Choroid plexus epithelial cell (primary cell): ENCODE measurements around the gene RSPH10B.
"Not testable (repeated sequence)": the region's sequence is repeated elsewhere in the genome, so short reads cannot be mapped to it uniquely, and the experiment has no call there.

ENCODE experiments used
- DNase-seq: peaks from one replicate; pipeline ENCODE4 v3.0.0-alpha.2; 2010; ENCODE audit warnings: low read depth
- H3K4me3 ChIP-seq: 2 replicates; pipeline ENCODE4 v1.5.1; 2011; ENCODE audit warnings: low read depth, mild to moderate bottlenecking, control low read depth, low read length, moderate library complexity
- TF ChIP-seq, protein P1 (sequence below): conservative IDR thresholded peaks from 2 replicates; pipeline ENCODE4 v1.5.1; 2011; ENCODE audit warnings: low read depth, mild to moderate bottlenecking, control low read depth, inconsistent platforms, low read length, moderate library complexity

RSPH10B gene

DNA sequence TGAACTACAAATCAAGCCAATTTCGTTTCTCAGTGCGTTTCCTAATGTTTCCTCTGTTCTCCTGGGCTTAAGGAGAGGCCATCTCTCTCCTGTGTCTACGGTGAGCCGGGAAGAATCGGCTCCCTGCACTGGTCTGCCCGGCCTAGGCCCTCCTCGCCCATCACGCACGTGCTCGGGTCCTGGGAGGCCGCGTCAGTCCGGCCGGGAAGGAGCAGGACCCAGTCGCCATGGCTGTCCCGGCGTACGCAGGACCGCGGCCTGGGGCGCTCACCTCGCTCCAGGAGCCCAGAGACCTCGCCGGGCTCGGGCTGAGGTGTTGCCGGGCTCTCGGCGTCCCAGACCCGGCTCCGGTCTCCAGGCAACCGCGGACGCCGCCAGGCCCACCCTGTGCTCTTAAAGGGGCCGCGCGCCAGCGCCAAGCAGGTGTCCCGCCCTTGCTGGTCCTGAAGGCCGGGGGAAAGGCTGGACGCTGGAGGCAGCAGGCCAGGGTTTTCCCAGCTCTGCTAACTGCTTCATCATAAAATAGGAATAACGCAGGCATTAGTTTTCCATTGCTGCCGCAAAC, at the start of gene RSPH10B:
RSPH10B (minus strand) TSS at position 343 of the 565 bp plus-strand sequence. CDS start 3,573 bp downstream, outside the sequence.
- not testable (repeated sequence) for H3K4me3 ChIP-seq, DNase-seq

DNA sequence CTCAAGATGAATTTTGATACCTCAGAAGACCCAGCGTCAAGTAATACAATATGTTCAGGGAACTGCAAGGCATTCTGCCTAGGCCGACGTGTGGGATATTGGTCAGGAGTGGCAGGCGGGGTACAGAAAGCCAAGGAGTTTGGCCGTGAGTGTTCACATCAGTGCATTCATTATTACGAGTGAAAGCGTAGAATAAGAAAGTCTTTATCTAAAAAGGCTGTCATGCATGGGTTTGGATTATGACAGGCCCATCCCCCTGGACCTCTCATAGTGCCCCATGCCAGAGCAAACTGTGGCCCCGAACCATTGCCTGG, 46.1 kb upstream of the RSPH10B start:
- DNase-seq, result no peak
- TF ChIP-seq, protein P1, sequence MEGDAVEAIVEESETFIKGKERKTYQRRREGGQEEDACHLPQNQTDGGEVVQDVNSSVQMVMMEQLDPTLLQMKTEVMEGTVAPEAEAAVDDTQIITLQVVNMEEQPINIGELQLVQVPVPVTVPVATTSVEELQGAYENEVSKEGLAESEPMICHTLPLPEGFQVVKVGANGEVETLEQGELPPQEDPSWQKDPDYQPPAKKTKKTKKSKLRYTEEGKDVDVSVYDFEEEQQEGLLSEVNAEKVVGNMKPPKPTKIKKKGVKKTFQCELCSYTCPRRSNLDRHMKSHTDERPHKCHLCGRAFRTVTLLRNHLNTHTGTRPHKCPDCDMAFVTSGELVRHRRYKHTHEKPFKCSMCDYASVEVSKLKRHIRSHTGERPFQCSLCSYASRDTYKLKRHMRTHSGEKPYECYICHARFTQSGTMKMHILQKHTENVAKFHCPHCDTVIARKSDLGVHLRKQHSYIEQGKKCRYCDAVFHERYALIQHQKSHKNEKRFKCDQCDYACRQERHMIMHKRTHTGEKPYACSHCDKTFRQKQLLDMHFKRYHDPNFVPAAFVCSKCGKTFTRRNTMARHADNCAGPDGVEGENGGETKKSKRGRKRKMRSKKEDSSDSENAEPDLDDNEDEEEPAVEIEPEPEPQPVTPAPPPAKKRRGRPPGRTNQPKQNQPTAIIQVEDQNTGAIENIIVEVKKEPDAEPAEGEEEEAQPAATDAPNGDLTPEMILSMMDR, result no peak
- no peak overlapping the region for H3K4me3 ChIP-seq

DNA sequence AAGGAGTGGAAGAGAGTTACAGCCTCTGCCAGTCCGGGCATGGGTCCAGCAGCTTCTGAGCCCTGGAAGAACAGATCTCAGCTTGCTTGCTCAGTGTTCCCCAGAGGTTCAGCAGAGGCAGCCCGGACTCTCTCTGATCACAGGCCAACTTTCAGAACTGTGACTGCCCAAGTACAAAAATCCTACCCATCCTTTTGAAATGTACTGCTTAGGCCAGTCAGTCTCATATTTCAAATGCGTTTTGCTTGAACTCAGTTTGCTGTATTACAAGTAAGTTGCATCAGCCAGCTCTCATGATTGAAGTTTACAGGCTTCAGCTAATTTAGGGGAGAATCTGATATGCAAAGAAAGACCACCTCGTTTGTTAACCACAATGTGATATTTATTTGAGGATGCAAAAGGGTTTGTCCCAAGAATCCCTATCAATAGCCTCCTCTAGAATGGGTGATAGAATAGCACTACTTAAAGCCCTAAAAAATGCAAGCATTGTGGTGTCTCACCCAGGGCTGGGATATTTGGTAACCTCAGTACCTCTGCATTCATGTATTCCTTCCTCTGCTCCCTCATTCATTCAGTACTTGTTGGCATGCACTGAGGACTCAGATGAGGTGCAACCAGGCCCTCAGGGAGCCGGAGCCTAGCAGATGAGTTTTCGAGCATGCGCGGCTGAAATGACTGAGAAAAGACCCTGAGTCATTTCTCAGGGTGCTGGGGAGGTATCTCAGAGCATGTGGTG, 45.6 kb upstream of the RSPH10B start:
- H3K4me3 ChIP-seq, result no peak overlapping the region
- TF ChIP-seq, protein P1, result no peak
- peak; percentile 98 for DNase-seq

DNA sequence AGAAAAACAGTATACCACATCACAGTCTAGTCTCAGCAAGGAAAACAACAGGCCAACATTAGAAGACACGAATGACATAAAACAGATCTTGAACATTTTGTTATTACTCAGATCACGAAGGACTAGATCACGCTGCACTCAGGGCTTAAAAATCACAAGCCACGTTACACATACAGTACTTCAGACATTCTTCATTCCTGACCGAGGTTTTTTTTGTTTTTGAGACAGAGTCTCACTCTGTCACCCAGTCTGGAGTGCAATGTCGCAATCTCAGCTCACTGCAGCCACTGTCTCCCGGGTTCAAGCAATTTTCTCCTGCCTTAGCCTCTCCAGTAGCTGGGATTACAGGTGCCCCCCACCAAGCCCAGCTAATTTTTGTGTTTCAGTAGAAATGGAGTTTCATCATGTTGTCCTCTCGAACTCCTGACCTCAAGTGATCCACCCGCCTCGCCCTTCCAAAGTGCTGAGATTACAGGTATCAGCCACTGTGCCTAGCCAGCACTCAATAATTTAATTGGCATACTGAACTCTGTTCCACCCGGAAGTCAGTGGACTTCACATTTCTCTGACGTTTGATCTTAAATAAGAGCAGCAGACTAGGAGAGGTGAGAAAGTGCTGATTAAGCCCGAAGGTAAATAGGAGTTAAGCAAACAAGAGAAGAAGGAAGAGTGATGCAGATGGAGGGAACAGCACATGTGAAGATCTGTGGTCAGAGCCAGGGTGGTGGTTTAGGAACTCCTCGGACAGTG, 42.0 kb upstream of the RSPH10B start:
- H3K4me3 ChIP-seq, result no peak overlapping the region
- DNase-seq, result peak; percentile 37
- TF ChIP-seq, protein P1, result no peak

DNA sequence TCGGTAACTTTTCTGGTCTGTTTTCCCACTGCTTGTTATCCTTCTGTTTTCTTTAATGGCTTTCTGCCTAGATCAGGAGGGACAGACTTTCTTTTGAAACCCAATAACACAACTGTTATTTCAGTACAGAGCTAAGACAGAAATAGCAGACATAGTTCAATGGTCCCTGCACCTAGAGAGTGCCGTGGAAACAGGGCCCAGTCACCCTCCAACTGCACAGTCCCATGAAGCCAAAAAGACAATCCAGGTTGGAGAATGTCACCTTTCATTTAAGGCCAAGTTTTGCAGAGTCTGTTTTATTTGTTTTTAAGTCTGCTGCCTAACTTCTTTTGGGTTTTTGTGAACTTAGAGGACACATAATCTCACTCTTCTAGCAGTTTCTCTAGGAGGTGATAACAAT, 41.1 kb upstream of the RSPH10B start:
- TF ChIP-seq, protein P1, result no peak
- DNase-seq, result no peak
- H3K4me3 ChIP-seq, result no peak overlapping the region

DNA sequence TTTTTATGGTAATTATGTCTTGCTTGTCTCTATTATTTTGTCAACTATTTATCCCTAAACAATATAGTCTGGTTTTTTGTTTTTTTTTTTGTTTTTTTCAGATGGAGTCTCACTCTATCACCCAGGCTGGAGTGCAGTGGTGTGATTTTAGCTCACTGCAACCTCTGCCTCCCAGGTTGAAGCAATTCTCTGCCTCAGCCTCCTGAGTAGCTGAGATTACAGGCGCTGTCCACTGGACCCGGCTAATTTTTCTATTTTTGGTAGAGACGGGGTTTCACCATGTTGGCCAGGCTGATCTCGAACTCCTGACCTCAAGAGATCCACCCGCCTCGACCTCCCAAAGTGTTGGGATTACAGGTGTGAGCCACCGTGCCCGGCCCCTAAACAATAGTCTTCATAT, 39.9 kb upstream of the RSPH10B start:
- H3K4me3 ChIP-seq, DNase-seq: not testable (repeated sequence)

DNA sequence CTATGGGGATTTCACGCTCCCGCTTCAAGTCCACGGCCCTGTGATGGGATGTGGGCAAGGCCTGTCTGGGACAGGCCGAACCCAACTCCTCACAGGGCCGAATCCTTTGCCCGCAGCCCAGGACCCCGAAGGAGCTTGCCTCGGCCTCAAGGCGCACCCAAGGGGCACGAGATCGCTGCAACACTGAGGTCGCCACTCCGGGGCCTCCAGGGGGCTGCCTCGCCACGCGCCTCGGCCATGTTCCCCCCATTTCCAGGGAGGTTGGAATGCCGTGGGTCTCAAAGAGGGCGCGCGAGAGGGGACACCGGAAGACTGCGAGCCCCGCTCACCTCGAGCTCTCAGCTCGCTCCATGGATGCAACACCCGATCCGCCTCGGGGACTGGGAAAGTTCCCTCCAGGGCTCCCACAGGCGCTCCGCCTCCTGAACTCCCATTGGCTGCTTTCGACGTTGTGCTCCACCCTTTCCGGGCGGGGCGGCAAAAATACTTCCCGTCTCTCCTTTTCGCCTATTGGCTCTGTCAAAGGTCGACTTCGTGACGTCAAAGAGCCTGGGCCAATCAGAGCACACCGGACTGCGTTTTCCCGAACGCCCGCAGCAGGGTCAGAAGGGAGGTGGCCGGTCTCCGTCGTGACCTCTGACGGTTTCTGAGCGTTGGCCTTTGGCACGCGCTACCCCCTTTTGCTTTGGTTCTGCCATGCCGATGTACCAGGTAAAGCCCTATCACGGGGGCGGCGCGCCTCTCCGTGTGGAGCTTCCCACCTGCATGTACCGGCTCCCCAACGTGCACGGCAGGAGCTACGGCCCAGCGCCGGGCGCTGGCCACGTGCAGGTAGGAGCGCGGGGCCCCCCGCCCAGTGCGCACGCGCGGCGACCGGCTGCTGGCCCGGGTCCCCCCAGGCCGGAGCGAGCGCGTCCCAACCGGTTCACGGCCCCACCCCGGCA, 38.5 kb upstream of the RSPH10B start, which contains the start of the genes AIMP2 and PMS2:
AIMP2 (plus strand) TSS at position 605 of the 944 bp plus-strand sequence; CDS start at position 697, 92 bp downstream.
PMS2 (minus strand) TSS at position 382 of the 944 bp plus-strand sequence; CDS start at position 352, 30 bp downstream.
- DNase-seq, result peak; percentile 99
- H3K4me3 ChIP-seq, result peak within 1 kb of the TSS; percentile 91
- TF ChIP-seq, protein P1, result peak; percentile 20

DNA sequence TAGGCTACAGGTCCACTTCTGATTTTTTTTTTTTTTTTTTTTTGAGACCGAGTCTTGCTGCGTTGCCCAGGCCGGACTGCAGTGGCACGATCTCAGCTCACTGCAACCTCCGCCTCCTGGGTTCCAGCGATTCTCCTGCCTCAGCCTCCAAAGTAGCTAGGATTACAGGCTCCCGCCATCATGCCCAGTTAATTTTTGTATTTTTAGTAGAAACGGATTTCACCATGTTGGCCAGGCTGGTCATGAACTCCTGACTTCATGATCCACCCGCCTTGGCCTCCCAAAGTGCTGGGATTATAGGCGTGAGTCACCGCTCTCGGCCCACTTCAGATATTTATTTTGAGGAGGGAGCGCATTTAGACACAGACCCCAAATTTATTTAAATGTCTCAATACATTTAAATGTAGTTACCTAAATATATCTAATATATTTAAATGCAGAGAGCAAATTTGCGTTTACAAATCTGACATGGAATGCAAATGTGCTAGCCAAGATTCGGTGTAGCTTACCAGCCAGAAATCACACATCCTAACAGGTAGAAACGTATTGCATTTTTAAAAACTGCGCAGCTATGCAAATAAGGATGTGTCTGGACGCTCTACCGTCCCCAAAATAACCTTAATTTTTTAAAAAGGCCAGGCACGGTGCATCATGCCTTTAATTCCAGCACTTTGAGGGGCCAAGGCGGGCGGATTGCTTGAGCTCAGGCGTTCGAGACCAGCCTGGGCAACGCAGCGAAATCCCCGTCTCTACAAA, 37.5 kb upstream of the RSPH10B start:
- DNase-seq, result not testable (repeated sequence)
- H3K4me3 ChIP-seq, result peak overlapping the region; percentile 91
